GM18519 (cell line): ENCODE results near the gene CXCR6.

Source experiments
- ATAC-seq: cut with Tn5 transposase; IDR thresholded peaks from one replicate; pipeline ENCODE4 v1.9.1; 2021; ENCODE audit warnings: mild to moderate bottlenecking, moderate library complexity; ENCODE audit not compliant: unreplicated experiment, low FRiP score

Gene CXCR6

GRCh38 chr3:45921158-45922038 is 21.9 kb upstream of the CXCR6 start:
- no peak for ATAC-seq

GRCh38 chr3:45922039-45922326 is 21.3 kb upstream of the CXCR6 start:
- ATAC-seq: no peak

- ATAC-seq: no peak
These were observed 20.2 kb upstream of the CXCR6 start for GRCh38 chr3:45922950-45923590.

GRCh38 chr3:45923755-45924154 is 19.5 kb upstream of the CXCR6 start:
- ATAC-seq: no peak

GRCh38 chr3:45927881-45928280 is 15.4 kb upstream of the CXCR6 start:
- ATAC-seq: no peak

GRCh38 chr3:45929042-45929679 is 14.1 kb upstream of the CXCR6 start:
- ATAC-seq: no peak

- ATAC-seq: no peak
These were observed 11.8 kb upstream of the CXCR6 start for GRCh38 chr3:45931496-45931895.

- ATAC-seq: no peak
These were observed 11.2 kb upstream of the CXCR6 start for GRCh38 chr3:45932112-45932511.

- ATAC-seq: no peak
These were observed 9.7 kb upstream of the CXCR6 start for GRCh38 chr3:45933591-45933990.

GRCh38 chr3:45936261-45936660 is 7.0 kb upstream of the CXCR6 start:
- no peak for ATAC-seq

GRCh38 chr3:45937206-45938042 is 5.8 kb upstream of the CXCR6 start:
- no peak for ATAC-seq

- no peak for ATAC-seq
These were observed 5.2 kb upstream of the CXCR6 start for GRCh38 chr3:45938043-45938435.

GRCh38 chr3:45938864-45939263 is 4.4 kb upstream of the CXCR6 start:
- ATAC-seq: no peak

- no peak for ATAC-seq
These were observed 3.9 kb upstream of the CXCR6 start for GRCh38 chr3:45939341-45939771.

GRCh38 chr3:45940004-45940780 is 3.1 kb upstream of the CXCR6 start:
- no peak for ATAC-seq

GRCh38 chr3:45940781-45941365 is 2.4 kb upstream of the CXCR6 start:
- ATAC-seq: no peak

- no peak for ATAC-seq
These were observed 1.0 kb upstream of the CXCR6 start for GRCh38 chr3:45942051-45942825.

- ATAC-seq: no peak
These were observed 1.8 kb downstream of the CXCR6 start for GRCh38 chr3:45944830-45945620.
